Trophoblast cell (in vitro differentiated cells and primary cell): Measurements from ENCODE around the gene ITGB8.

ENCODE experiments used
- DNase-seq, 2 donors: peaks; one replicate each; pipeline ENCODE4 v3.0.0-alpha.2; 2016
- H2AFZ ChIP-seq: 2 replicates; pipeline ENCODE4 v1.6.1; 2013; ENCODE audit warnings: low read length, moderate library complexity, mild to moderate bottlenecking; ENCODE audit not compliant: insufficient read depth, poor library complexity
- H2AK5ac ChIP-seq: 2 replicates; pipeline ENCODE4 v1.6.1; 2013; ENCODE audit warnings: mild to moderate bottlenecking, low read length
- H2BK120ac ChIP-seq: 2 replicates; pipeline ENCODE4 v1.6.1; 2013; ENCODE audit warnings: low read length, mild to moderate bottlenecking, moderate library complexity; ENCODE audit not compliant: insufficient read depth, poor library complexity
- H2BK12ac ChIP-seq: 2 replicates; pipeline ENCODE4 v1.6.1; 2013; ENCODE audit warnings: mild to moderate bottlenecking, low read length, moderate library complexity
- H2BK5ac ChIP-seq: 2 replicates; pipeline ENCODE4 v1.6.1; 2013; ENCODE audit warnings: low read length, low read depth, moderate library complexity, mild to moderate bottlenecking; ENCODE audit not compliant: poor library complexity
- H3K14ac ChIP-seq: 2 replicates; pipeline ENCODE4 v1.6.1; 2013; ENCODE audit warnings: mild to moderate bottlenecking, low read length
- H3K18ac ChIP-seq: 2 replicates; pipeline ENCODE4 v1.6.1; 2013; ENCODE audit warnings: mild to moderate bottlenecking, low read length
- H3K23ac ChIP-seq: 2 replicates; pipeline ENCODE4 v1.6.1; 2013; ENCODE audit warnings: low read length
- H3K27ac ChIP-seq: 2 replicates; pipeline ENCODE4 v1.5.1; 2013; ENCODE audit warnings: low read depth, mild to moderate bottlenecking, inconsistent platforms, low read length, moderate library complexity
- H3K27me3 ChIP-seq: 2 replicates; pipeline ENCODE4 v1.6.1; 2013; ENCODE audit warnings: inconsistent platforms, mild to moderate bottlenecking, low read length, moderate library complexity; ENCODE audit not compliant: insufficient read depth
- H3K36me3 ChIP-seq, 2 experiments: 1 replicate in 1 of 2; 2 replicates in 1 of 2; pipeline ENCODE4 v1.6.1; 2013; ENCODE audit warnings: low read length in 2 of 2, mild to moderate bottlenecking in 2 of 2, moderate library complexity in 1 of 2; ENCODE audit not compliant: insufficient read depth in 2 of 2, control insufficient read depth in 1 of 2
- H3K4ac ChIP-seq: 2 replicates; pipeline ENCODE4 v1.6.1; 2013; ENCODE audit warnings: low read depth, mild to moderate bottlenecking, low read length, moderate library complexity
- H3K4me1 ChIP-seq, 2 experiments: 1 replicate in 1 of 2; 2 replicates in 1 of 2; pipeline ENCODE4 v1.6.1; 2013; ENCODE audit warnings: low read length in 2 of 2, mild to moderate bottlenecking in 2 of 2, moderate library complexity in 1 of 2; ENCODE audit not compliant: insufficient read depth in 2 of 2, control insufficient read depth in 1 of 2
- H3K4me2 ChIP-seq: 2 replicates; pipeline ENCODE4 v1.6.1; 2013; ENCODE audit warnings: inconsistent platforms, mild to moderate bottlenecking, low read length, moderate library complexity
- H3K4me3 ChIP-seq: 2 replicates; pipeline ENCODE4 v1.5.1; 2013; ENCODE audit warnings: mild to moderate bottlenecking, low read depth, low read length, inconsistent platforms
- H3K79me1 ChIP-seq: one replicate; pipeline ENCODE4 v1.6.1; 2013; ENCODE audit warnings: low read length
- H3K79me2 ChIP-seq: 2 replicates; pipeline ENCODE4 v1.6.1; 2013; ENCODE audit warnings: low read length, mild to moderate bottlenecking; ENCODE audit not compliant: control insufficient read depth, insufficient read depth, poor library complexity
- H3K9ac ChIP-seq: 2 replicates; pipeline ENCODE4 v1.6.1; 2013; ENCODE audit warnings: mild to moderate bottlenecking, low read length
- H3K9me3 ChIP-seq: 2 replicates; pipeline ENCODE4 v1.6.1; 2013; ENCODE audit warnings: low read depth, mild to moderate bottlenecking, control low read depth, inconsistent platforms, low read length; ENCODE audit not compliant: insufficient read depth
- H4K12ac ChIP-seq: 2 replicates; pipeline ENCODE4 v1.6.1; 2013; ENCODE audit warnings: low read depth, mild to moderate bottlenecking, low read length, moderate library complexity
- H4K8ac ChIP-seq: 2 replicates; pipeline ENCODE4 v1.6.1; 2013; ENCODE audit warnings: low read depth, mild to moderate bottlenecking, low read length, moderate library complexity
- H4K91ac ChIP-seq: one replicate; pipeline ENCODE4 v1.6.1; 2013; ENCODE audit warnings: low read depth, mild to moderate bottlenecking, low read length, moderate library complexity
- WGBS: extraction: QIAGEN DNeasy Blood & Tissue Kit; methylation state at CpG from one replicate; pipeline ENCODE4 v1.1.7; 2013; ENCODE audit warnings: missing lambda C conversion rate; ENCODE audit not compliant: insufficient read length, insufficient coverage; ENCODE audit errors: extremely low coverage; 5-methylcytosine and 5-hydroxymethylcytosine counted together

Gene ITGB8

DNA sequence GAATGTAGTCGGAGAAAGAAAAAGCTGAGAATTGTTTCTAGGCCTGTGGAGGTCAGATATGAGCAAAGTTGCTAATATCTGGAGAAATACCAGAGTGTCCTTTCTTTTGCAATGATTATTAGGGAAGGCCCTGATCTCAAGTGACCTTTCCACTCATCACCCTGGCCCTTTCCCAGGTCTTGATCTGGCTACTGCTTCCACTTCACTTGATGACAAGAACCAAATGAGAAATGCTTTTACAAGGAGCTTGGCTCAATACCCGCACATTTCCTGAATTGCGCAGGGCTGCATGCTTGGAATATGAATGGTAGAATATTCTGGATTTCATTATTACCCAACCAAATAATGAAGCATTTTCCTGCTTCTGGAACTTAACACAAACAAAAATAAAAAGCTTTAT, 104.6 kb downstream of the ITGB8 start:
- Histone ChIP-seq H3K4ac (no peak overlapping the region), H3K27me3 (peaks cover 3% of the 10 kb centered on the region), H3K36me3 (no peaks in the 10 kb centered on the region), H3K4me2 (no peak overlapping the region), H4K8ac (no peak overlapping the region), H3K4me3 (no peak overlapping the region), H2BK5ac (no peak overlapping the region), H3K4me1 (no peaks in the 10 kb centered on the region), H3K27ac (no peak overlapping the region), H3K79me2 (no peaks in the 10 kb centered on the region), H4K91ac (no peak overlapping the region), H3K9me3 (no peaks in the 10 kb centered on the region), H3K18ac (no peak overlapping the region), H4K12ac (no peak overlapping the region), H3K23ac (no peak overlapping the region), H2AFZ (no peak overlapping the region), H3K9ac (no peak overlapping the region), H2BK120ac (no peak overlapping the region), H3K79me1 (no peaks in the 10 kb centered on the region), H2AK5ac (no peak overlapping the region), H2BK12ac (no peak overlapping the region), H3K14ac (no peak overlapping the region)
- peak; percentile 88 to 95 for DNase-seq
- no CpG with 5 or more reads among the region's 3 CpGs for WGBS

DNA sequence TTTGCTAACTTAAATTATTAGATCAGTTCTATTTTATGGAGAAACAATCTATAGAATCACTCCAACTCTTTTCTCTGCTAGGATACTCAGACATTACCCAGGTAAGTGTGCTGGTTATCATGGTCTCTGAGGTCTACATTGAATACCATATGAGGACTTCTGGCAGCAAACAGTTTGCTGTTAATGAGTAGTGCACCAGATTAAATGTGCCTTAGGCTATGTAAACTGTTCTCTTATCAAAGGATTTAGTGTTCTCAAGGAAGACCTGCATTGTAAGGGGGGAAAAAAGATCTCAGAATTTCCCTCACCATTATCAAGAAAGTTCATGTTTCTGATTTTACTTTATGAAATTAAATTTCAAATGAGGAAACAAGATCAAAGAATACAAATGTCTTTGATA, 107.5 kb downstream of the ITGB8 start:
- H2BK5ac ChIP-seq: no peak overlapping the region

DNA sequence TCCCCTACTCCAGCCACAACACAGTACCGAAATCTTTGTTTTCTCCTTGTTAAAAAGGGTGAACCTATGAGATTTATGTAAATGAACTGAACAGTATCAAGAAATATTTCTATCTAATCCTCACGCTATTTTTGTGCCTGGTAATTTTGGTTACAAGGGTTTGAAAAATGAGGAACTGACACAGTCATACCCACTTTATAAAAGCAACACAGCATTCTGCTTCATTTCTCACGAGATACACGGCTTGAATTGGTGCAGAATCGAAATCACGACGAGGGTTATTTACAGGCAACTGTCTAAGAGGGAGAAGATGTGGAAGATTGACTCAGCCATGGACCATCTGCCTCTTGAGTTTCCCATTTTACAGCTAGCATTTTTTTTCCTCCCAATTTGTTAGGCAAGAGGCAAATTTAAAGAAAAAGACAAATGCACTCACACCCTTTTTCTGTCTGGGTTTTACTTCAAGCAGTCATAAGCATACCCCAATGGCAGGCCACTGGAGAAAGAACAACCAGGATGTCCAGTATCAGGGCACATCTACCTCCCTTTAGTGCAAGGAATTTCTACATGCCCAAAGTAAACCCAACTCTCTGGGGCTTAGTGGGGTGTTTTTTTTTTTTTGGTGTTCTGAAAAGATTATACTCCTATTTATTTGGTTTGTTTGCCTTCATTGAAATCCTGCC, 108.1 kb downstream of the ITGB8 start:
- H3K4me2 ChIP-seq: no peak overlapping the region
- WGBS: no CpG with 5 or more reads among the region's 7 CpGs
- H3K9me3 ChIP-seq: no peaks in the 10 kb centered on the region
- H3K14ac ChIP-seq: no peak overlapping the region
- no peaks in the 10 kb centered on the region for H3K79me1 ChIP-seq
- no peak overlapping the region for H4K8ac ChIP-seq
- H3K36me3 ChIP-seq: no peaks in the 10 kb centered on the region
- no peak overlapping the region for H2AFZ ChIP-seq
- no peak overlapping the region for H3K27ac ChIP-seq
- H2BK120ac ChIP-seq: no peak overlapping the region
- H3K9ac ChIP-seq: no peak overlapping the region
- H4K12ac ChIP-seq: no peak overlapping the region
- H3K4me1 ChIP-seq: peaks cover 0 to 5% of the 10 kb centered on the region in 2 experiments
- no peak overlapping the region for H3K4ac ChIP-seq
- H3K79me2 ChIP-seq: no peaks in the 10 kb centered on the region
- peak in 1 of 2 donors; percentile 23 for DNase-seq
- H3K23ac ChIP-seq: no peak overlapping the region
- H3K27me3 ChIP-seq: peaks cover 3% of the 10 kb centered on the region
- H3K4me3 ChIP-seq: no peak overlapping the region
- H2AK5ac ChIP-seq: no peak overlapping the region
- no peak overlapping the region for H2BK12ac ChIP-seq
- no peak overlapping the region for H3K18ac ChIP-seq
- no peak overlapping the region for H2BK5ac ChIP-seq
- no peak overlapping the region for H4K91ac ChIP-seq

More for the DNA sequence above, 107.5 kb downstream of the ITGB8 start:
- no peak overlapping the region for H3K18ac ChIP-seq
- H3K79me1 ChIP-seq: no peaks in the 10 kb centered on the region
- H3K4me2 ChIP-seq: no peak overlapping the region
- H3K79me2 ChIP-seq: no peaks in the 10 kb centered on the region
- H4K12ac ChIP-seq: no peak overlapping the region
- no peak overlapping the region for H4K91ac ChIP-seq
- H3K4ac ChIP-seq: no peak overlapping the region
- H2BK12ac ChIP-seq: no peak overlapping the region
- H3K27ac ChIP-seq: no peak overlapping the region
- DNase-seq: no peak
- peaks cover 3% of the 10 kb centered on the region for H3K27me3 ChIP-seq
- H2AFZ ChIP-seq: no peak overlapping the region
- H3K23ac ChIP-seq: no peak overlapping the region
- H3K14ac ChIP-seq: no peak overlapping the region
- no peak overlapping the region for H3K9ac ChIP-seq
- H3K9me3 ChIP-seq: no peaks in the 10 kb centered on the region
- H3K36me3 ChIP-seq: no peaks in the 10 kb centered on the region
- H3K4me3 ChIP-seq: no peak overlapping the region
- H2AK5ac ChIP-seq: no peak overlapping the region
- H2BK120ac ChIP-seq: no peak overlapping the region
- H4K8ac ChIP-seq: no peak overlapping the region
- peaks cover 0 to 5% of the 10 kb centered on the region in 2 experiments for H3K4me1 ChIP-seq

DNA sequence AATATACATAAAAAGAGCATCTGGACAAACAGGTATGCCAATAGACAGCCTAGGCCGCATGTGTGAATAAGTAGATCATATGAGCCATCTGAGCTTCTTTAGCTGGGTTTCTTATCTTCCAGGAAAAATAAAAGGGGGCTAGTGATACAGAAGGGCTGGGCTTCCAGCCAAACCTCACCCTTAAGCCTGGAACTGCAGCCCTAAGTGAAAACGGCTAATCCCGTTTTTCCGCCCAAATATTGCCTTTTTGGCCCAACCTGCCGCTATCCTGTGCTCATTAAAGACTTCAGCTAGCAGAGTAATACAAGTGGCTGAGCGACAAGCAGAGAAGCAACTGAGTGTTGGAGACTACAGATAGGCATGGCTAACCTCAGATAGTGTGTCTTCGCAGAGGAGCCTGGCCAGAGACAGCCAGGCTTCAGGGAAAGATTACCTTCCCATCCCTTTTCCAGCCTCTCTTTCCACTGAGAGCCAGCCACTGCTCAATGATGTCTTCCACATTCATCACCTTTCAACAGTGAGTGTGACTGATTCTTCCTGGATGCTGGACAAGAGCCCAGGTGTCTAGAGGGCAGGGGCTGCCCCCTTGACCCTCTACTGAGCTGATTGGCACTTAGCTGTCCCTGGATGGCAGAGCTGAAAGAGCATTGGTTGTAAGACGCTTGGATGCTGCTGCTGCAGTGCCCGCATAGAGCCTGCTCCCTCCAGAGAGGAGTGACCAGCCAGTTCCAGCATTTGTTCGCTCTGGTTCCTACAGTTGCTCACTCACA, 108.9 kb downstream of the ITGB8 start:
- H4K8ac ChIP-seq: no peak overlapping the region
- no peak overlapping the region for H3K4me2 ChIP-seq
- no peak overlapping the region for H3K9ac ChIP-seq
- H3K79me2 ChIP-seq: no peaks in the 10 kb centered on the region
- no peak overlapping the region for H2AK5ac ChIP-seq
- H2BK120ac ChIP-seq: no peak overlapping the region
- H3K36me3 ChIP-seq: no peaks in the 10 kb centered on the region
- H3K79me1 ChIP-seq: no peaks in the 10 kb centered on the region
- peaks cover 3% of the 10 kb centered on the region for H3K27me3 ChIP-seq
- H3K23ac ChIP-seq: no peak overlapping the region
- no peak overlapping the region for H4K91ac ChIP-seq
- H3K27ac ChIP-seq: no peak overlapping the region
- no CpG with 5 or more reads among the region's 10 CpGs for WGBS
- no peak overlapping the region for H3K4ac ChIP-seq
- no peak overlapping the region for H2BK12ac ChIP-seq
- peaks cover 0 to 5% of the 10 kb centered on the region in 2 experiments for H3K4me1 ChIP-seq
- no peak overlapping the region for H4K12ac ChIP-seq
- no peak overlapping the region for H3K14ac ChIP-seq
- peaks cover 1% of the 10 kb centered on the region for H3K9me3 ChIP-seq
- no peak for DNase-seq
- no peak overlapping the region for H2AFZ ChIP-seq
- no peak overlapping the region for H3K4me3 ChIP-seq
- H2BK5ac ChIP-seq: no peak overlapping the region
- no peak overlapping the region for H3K18ac ChIP-seq
